ENCODE data around the gene RC3H1. TPM values are rescaled to one million over a fixed set of nuclear protein-coding genes. Genes with fewer than 3 reads are reported as not detected.

RC3H1 gene
- total and polyA plus RNA-seq, 9 of the 15 experiments (the other 6 are each of a cell fraction or from before 2014, with no cell fraction given): 2.4 to 31.7 (median 12.4) TPM

- DNase-seq (ENCODE audit: extremely low read depth in 1 of 4, low spot score in 3 of 4): no peak
- H4K20me1 ChIP-seq (replicated peaks; ENCODE audit: control insufficient read depth, insufficient read depth, low read length): peaks cover 28% of the 10 kb centered on the region; the same call in 1 of the 2 replicates
- ChIA-PET POLR2A (interaction anchor here (1.1 to 1.8 kb wide), 2 partner anchors 11 to 12 kb away, joined by 3 to 6 read pairs; no protein-coding TSS in a partner anchor), CTCF (ENCODE audit: low intra/inter-chr PET ratio) (interaction anchor here (0.6 kb wide), 1 partner anchor 116 kb away, joined by 3 read pairs; no protein-coding TSS in a partner anchor)
- no peak overlapping the region for H2AFZ ChIP-seq (ENCODE audit: low read depth, low read length)
- peak overlapping the region in 1 of 2 experiments; percentile 35; a peak in 2 of 4 replicates for H3K9ac ChIP-seq (ENCODE audit: insufficient read depth in 1 of 2, low read depth in 2 of 2, low read length in 2 of 2)
- BruUV-seq (replicated peaks): no TSS peak
- H3K27me3 ChIP-seq (ENCODE audit: control insufficient read depth in 2 of 2, insufficient read depth in 2 of 2, low read length in 2 of 2): no peaks in the 10 kb centered on the region
- in situ Hi-C loops (cut with MboI) (no loop called here), intact Hi-C loops (cut with micrococcal nuclease) (no loop called here)
- WGBS (ENCODE audit: insufficient coverage, low coverage, missing lambda C conversion rate): 13% methylated on average over 2 of the region's 2 CpGs
- TF ChIP-seq ZNF384 (IDR thresholded peaks at IDR 0.05; ENCODE audit: low read depth, low read length) (0 out of 2 replicates have a peak, but pooled peaks have one; percentile 26), TGIF2 (CRISPR knock-in tag; IDR thresholded peaks at IDR 0.05) (no peak)
- H3K4me1 ChIP-seq (replicated peaks in 1 of 2; ENCODE audit: control insufficient read depth in 2 of 2, insufficient read depth in 2 of 2, low read length in 2 of 2): peaks cover 9 to 11% of the 10 kb centered on the region in 2 experiments; a peak in 3 of 5 replicates
- H3K4me3 ChIP-seq: no peak overlapping the region
- H3K9me1 ChIP-seq (ENCODE audit: control insufficient read depth, insufficient read depth, low read length): no peaks in the 10 kb centered on the region
- ATAC-seq: no peak
- H3K79me2 ChIP-seq (ENCODE audit: control insufficient read depth, insufficient read depth, low read length): peaks cover 95% of the 10 kb centered on the region
- no peak overlapping the region for H3K27ac ChIP-seq (ENCODE audit: extremely low read depth, low read depth, low read length)
- H3K4me2 ChIP-seq (ENCODE audit: insufficient read depth, low read length): no peak overlapping the region
- H3K9me3 ChIP-seq (replicated peaks; ENCODE audit: control insufficient read depth, insufficient read depth, low read depth, low read length): no peaks in the 10 kb centered on the region
- no peak for FAIRE-seq
- H3K36me3 ChIP-seq (ENCODE audit: control insufficient read depth, insufficient read depth, low read length): peaks cover 16% of the 10 kb centered on the region; the same call in 2 of the 3 replicates
Measured at GRCh38 chr1:174017231-174017970, 4.8 kb downstream of the RC3H1 start.

DNA sequence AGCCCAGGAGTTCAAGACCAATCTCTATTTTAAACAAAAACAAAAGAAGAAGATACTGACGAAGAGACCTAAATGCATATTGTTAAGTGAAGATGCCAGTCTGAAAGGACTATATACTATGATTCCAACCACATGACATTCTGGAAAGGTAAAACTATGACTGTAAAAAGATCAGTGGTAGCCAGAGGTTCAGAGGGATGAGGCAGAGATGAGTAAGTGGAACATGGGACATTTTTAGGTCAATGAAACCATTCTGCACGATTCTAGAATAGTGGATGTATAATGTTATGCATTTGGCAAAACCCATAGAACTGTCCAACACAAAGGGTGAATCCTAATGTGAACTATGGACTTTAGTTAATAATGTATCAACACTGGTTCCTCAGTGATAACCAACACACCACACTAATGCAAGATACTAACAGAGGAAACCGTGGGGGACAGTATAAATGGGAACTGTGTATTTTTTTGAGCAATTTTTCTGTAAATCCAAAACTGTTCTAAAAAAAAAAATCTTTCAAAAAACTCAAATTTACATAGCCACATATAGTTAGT lies 8.2 kb downstream of the RC3H1 start:
- Histone ChIP-seq H3K4me1 (replicated peaks in 1 of 2; ENCODE audit: control insufficient read depth in 2 of 2, insufficient read depth in 2 of 2, low read length in 2 of 2) (peaks cover 0 to 11% of the 10 kb centered on the region in 2 experiments; a peak in 3 of 5 replicates), H3K27me3 (ENCODE audit: control insufficient read depth in 2 of 2, insufficient read depth in 2 of 2, low read length in 2 of 2) (no peaks in the 10 kb centered on the region), H3K4me3 (no peak overlapping the region), H3K4me2 (ENCODE audit: insufficient read depth, low read length) (no peak overlapping the region), H3K79me2 (ENCODE audit: control insufficient read depth, insufficient read depth, low read length) (peaks cover 93% of the 10 kb centered on the region), H3K36me3 (ENCODE audit: control insufficient read depth, insufficient read depth, low read length) (peaks cover 17% of the 10 kb centered on the region; the same call in 1 of the 3 replicates), H2AFZ (ENCODE audit: low read depth, low read length) (no peak overlapping the region), H3K9me1 (ENCODE audit: control insufficient read depth, insufficient read depth, low read length) (no peaks in the 10 kb centered on the region), H3K9me3 (replicated peaks; ENCODE audit: control insufficient read depth, insufficient read depth, low read depth, low read length) (no peaks in the 10 kb centered on the region), H3K9ac (ENCODE audit: insufficient read depth in 1 of 2, low read depth in 2 of 2, low read length in 2 of 2) (no peak overlapping the region), H3K27ac (ENCODE audit: extremely low read depth, low read depth, low read length) (no peak overlapping the region), H4K20me1 (replicated peaks; ENCODE audit: control insufficient read depth, insufficient read depth, low read length) (peaks cover 20% of the 10 kb centered on the region; the same call in 1 of the 2 replicates)
- 78% methylated on average over 3 of the region's 3 CpGs for WGBS (ENCODE audit: insufficient coverage, low coverage, missing lambda C conversion rate)
- DNase-seq (ENCODE audit: extremely low read depth in 1 of 4, low spot score in 3 of 4) (no peak), ATAC-seq (no peak), FAIRE-seq (no peak)
- in situ Hi-C loops (cut with MboI) (no loop called here), intact Hi-C loops (cut with micrococcal nuclease) (no loop called here)
- ChIA-PET CTCF (ENCODE audit: low intra/inter-chr PET ratio) (no interaction called here), POLR2A (no interaction called here)
- no TSS peak for BruUV-seq (replicated peaks)
- TF ChIP-seq ESRRA (IDR thresholded peaks at IDR 0.05; ENCODE audit: borderline replicate concordance, low read depth) (no peak), ZNF668 (CRISPR knock-in tag; IDR thresholded peaks at IDR 0.05) (no peak), TAF9B (IDR thresholded peaks at IDR 0.05; ENCODE audit: partially characterized antibody) (no peak), CBX1 (IDR thresholded peaks at IDR 0.05; ENCODE audit: low read depth) (no peak), DLX4 (CRISPR knock-in tag; IDR thresholded peaks at IDR 0.05) (no peak), SMC3 (conservative IDR thresholded peaks at IDR 0.05; ENCODE audit: insufficient read depth, low read depth, low read length) (no peak)
- TF ChIP-seq, protein P1, sequence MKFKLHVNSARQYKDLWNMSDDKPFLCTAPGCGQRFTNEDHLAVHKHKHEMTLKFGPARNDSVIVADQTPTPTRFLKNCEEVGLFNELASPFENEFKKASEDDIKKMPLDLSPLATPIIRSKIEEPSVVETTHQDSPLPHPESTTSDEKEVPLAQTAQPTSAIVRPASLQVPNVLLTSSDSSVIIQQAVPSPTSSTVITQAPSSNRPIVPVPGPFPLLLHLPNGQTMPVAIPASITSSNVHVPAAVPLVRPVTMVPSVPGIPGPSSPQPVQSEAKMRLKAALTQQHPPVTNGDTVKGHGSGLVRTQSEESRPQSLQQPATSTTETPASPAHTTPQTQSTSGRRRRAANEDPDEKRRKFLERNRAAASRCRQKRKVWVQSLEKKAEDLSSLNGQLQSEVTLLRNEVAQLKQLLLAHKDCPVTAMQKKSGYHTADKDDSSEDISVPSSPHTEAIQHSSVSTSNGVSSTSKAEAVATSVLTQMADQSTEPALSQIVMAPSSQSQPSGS (CRISPR knock-in tag; IDR thresholded peaks at IDR 0.05): no peak
- TF ChIP-seq, protein P2, sequence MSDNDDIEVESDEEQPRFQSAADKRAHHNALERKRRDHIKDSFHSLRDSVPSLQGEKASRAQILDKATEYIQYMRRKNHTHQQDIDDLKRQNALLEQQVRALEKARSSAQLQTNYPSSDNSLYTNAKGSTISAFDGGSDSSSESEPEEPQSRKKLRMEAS (CRISPR knock-in tag; IDR thresholded peaks at IDR 0.05): no peak

Data from K562 (cell line).